Ovary (tissue), 9 donors: Measurements from ENCODE around the gene CYB5R4. TPM values are rescaled to one million over a fixed set of nuclear protein-coding genes. Genes with fewer than 3 reads are reported as not detected.

Experiments used
- DNase-seq, 5 donors: peaks; one replicate each; pipeline ENCODE4 v3.0.0-alpha.2; 2019 to 2020
- H3K27ac ChIP-seq, 2 donors: fragments of 200-600 bp; one replicate each; pipeline versions ENCODE4 v1.5.1 to v1.8.0; 2019 to 2022
- H3K27me3 ChIP-seq: fragments of 200-600 bp; one replicate; pipeline ENCODE4 v1.8.0; 2022
- H3K36me3 ChIP-seq: fragments of 200-600 bp; sonication (generic); one replicate; pipeline ENCODE4 v1.5.1; 2019
- H3K4me1 ChIP-seq: one replicate; pipeline ENCODE4 v1.8.1; 2013; ENCODE audit warnings: mild to moderate bottlenecking, moderate library complexity; ENCODE audit not compliant: insufficient read depth
- H3K4me3 ChIP-seq: fragments of 200-600 bp; sonication (generic); one replicate; pipeline ENCODE4 v1.5.1; 2017
- H3K9me3 ChIP-seq, 2 donors: fragments of 200-600 bp in 1 of 2; sonication (generic) in 1 of 2; one replicate each; pipeline versions ENCODE4 v1.5.1 to v1.8.1; 2013 to 2019; ENCODE audit warnings: mild to moderate bottlenecking in 1 of 2, moderate library complexity in 1 of 2
- EP300 ChIP-seq: sonication (generic); formaldehyde crosslinking; IDR thresholded peaks from one replicate; pipeline ENCODE4 v1.6.1; 2017; ENCODE audit warnings: antibody characterized with exemption
- POLR2A ChIP-seq: fragments of 450-650 bp; IDR thresholded peaks from one replicate; pipeline ENCODE4 v1.6.1; 2017; ENCODE audit warnings: antibody characterized with exemption, mild to moderate bottlenecking, moderate library complexity
- WGBS, 3 donors: extraction: QIAGEN DNeasy Blood & Tissue Kit in 1 of 3; methylation state at CpG; one replicate each; pipeline versions ENCODE4 v1.1.5 to v1.1.7; 2013 to 2017; 5-methylcytosine and 5-hydroxymethylcytosine counted together
- intact Hi-C, 4 donors: fragments of 100-400 bp; cut with DNase I; formaldehyde crosslinking; loops; one replicate each; pipeline versions ENCODE4 v1.11.0 to v1.15.1; 2022 to 2023
- polyA plus RNA-seq, 2 donors: library from polyadenylated mRNA; stranded (reverse); fragments of 200-250 nt in 1 of 2; fragments of 350-450 nt in 1 of 2; fragmentation: Illumina TruSeq in 1 of 2; extraction: RNeasy Lipid Tissue Mini Kit (QIAGEN cat#74804) in 1 of 2; gene quantifications; one replicate each; pipeline ENCODE4 v1.2.3, GENCODE V29; 2013 to 2014
- total RNA-seq, 7 donors: library from RNA; depleted of rRNA in 2 of 7; stranded (reverse); fragments of >200 nt in 2 of 7; fragmentation: NEBNext Ultra II Directional in 3 of 7; extraction: Animal tissue kit (Norgen Biotek cat#: 25700) in 3 of 7; gene quantifications; one replicate each; pipeline versions ENCODE4 v1.1.0 to v1.2.4, GENCODE V29; 2016 to 2023
- TF ChIP-seq, protein P1 (sequence below), 3 donors: fragments of 450-650 bp in 2 of 3; fragments of 200-600 bp in 1 of 3; IDR thresholded peaks; one replicate each; pipeline versions ENCODE4 v1.5.1 to v1.8.0; 2016 to 2022; ENCODE audit warnings: antibody characterized with exemption in 3 of 3, mild to moderate bottlenecking in 1 of 3
- donor health status: DM: no; HTN: no; CAD: no; lungs with moderate emphysema.
- donor health status: DM: no; HTN: no; CAD: no.
- donor health status: Bipolar disorder and iron deficiency.
- donor health status: DM: yes; HTN: yes; CAD: no.
- donor health status: DM: no; HTN: no; CAD: no.
- donor health status: DM: yes; HTN: yes; CAD: no.

Gene CYB5R4
- total and polyA plus RNA-seq, 9 donors: 2.0 to 12.2 (median 8.9) TPM

DNA sequence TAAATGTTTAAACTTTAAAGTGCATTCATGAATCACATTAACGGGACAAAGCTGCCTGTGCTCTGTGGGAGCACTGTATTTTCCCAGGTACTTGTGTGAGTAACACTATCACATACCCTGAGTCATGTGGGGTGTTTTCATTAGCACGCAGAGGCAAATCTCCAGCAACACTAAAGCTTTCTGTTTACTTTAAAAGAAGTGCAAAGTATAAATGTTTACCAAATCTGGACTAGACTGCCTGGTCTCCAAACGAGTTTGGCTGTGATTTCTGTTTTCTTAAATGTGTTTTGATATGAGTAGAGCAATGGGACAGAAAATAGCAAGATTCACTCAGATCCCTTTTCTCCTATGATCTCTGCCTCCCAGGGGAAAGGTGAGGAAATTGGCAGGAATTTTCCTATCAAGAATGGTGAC is 35.1 kb upstream of the CYB5R4 start:
- no peak for DNase-seq
- intact Hi-C loops: no loop called here
- TF ChIP-seq EP300 (no peak), POLR2A (no peak)
- TF ChIP-seq, protein P1, sequence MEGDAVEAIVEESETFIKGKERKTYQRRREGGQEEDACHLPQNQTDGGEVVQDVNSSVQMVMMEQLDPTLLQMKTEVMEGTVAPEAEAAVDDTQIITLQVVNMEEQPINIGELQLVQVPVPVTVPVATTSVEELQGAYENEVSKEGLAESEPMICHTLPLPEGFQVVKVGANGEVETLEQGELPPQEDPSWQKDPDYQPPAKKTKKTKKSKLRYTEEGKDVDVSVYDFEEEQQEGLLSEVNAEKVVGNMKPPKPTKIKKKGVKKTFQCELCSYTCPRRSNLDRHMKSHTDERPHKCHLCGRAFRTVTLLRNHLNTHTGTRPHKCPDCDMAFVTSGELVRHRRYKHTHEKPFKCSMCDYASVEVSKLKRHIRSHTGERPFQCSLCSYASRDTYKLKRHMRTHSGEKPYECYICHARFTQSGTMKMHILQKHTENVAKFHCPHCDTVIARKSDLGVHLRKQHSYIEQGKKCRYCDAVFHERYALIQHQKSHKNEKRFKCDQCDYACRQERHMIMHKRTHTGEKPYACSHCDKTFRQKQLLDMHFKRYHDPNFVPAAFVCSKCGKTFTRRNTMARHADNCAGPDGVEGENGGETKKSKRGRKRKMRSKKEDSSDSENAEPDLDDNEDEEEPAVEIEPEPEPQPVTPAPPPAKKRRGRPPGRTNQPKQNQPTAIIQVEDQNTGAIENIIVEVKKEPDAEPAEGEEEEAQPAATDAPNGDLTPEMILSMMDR (IDR thresholded peaks at IDR 0.05): no peak
- Histone ChIP-seq H3K27me3 (no peaks in the 10 kb centered on the region), H3K36me3 (no peaks in the 10 kb centered on the region), H3K4me1 (no peaks in the 10 kb centered on the region), H3K27ac (no peak overlapping the region), H3K9me3 (no peaks in the 10 kb centered on the region), H3K4me3 (no peak overlapping the region)
- WGBS, 3 donors: 4 to 26% (median 6%) methylated on average over 3 of the region's 3 CpGs

DNA sequence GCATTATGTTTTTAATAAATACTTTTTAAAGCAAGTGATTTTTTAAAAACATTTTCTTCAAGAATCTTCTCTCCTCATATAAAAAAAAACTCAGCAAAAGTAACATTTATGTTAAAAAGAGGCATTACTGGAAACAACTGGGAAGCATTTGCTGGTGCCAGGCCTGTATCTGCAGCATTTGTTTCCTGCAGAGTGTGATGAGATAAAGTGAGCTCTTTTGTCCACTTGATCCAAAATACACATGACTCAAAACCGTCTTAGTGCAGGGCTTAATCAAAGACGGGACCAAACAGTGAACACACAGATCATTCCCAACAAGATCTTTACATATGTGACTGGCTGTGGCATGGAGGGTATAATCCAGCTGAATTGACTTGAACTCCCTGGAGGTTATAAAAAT is 34.7 kb upstream of the CYB5R4 start:
- no peaks in the 10 kb centered on the region for H3K36me3 ChIP-seq
- 4 to 20% (median 10%) methylated on average over 2 of the region's 2 CpGs for WGBS, 3 donors
- TF ChIP-seq, protein P1 (IDR thresholded peaks at IDR 0.05): no peak
- TF ChIP-seq EP300 (no peak), POLR2A (no peak)
- DNase-seq: no peak
- H3K27ac ChIP-seq: no peak overlapping the region
- H3K27me3 ChIP-seq: no peaks in the 10 kb centered on the region
- intact Hi-C loops: no loop called here
- no peaks in the 10 kb centered on the region for H3K9me3 ChIP-seq
- no peaks in the 10 kb centered on the region for H3K4me1 ChIP-seq
- no peak overlapping the region for H3K4me3 ChIP-seq

DNA sequence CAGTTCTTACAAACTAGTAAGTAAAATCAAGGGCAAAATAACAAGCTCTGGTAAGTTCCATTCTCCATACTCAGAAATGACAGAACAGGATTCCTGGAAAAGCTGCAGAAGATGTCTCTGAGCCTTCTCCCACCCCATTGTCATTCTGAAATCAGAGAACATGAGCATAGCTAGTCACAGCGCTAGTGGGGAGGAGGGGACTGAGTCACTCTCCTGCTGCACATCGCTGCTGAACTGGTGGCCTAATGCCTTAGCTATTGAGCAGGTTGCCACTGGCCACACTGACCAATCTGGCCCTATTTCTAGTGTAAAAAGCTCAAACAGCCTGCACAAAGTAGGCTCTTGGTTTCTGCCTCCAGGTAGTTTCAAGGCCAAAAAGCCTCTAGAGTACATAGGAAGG is 32.4 kb upstream of the CYB5R4 start:
- H3K27me3 ChIP-seq: no peaks in the 10 kb centered on the region
- TF ChIP-seq EP300 (no peak), POLR2A (no peak)
- TF ChIP-seq, protein P1 (IDR thresholded peaks at IDR 0.05): no peak
- no peaks in the 10 kb centered on the region for H3K4me1 ChIP-seq
- no peaks in the 10 kb centered on the region for H3K9me3 ChIP-seq
- intact Hi-C loops: no loop called here
- no peak for DNase-seq
- no peak overlapping the region for H3K4me3 ChIP-seq
- no peaks in the 10 kb centered on the region for H3K36me3 ChIP-seq
- H3K27ac ChIP-seq: no peak overlapping the region
- 69 to 73% (median 69%) methylated on average over 2 of the region's 2 CpGs for WGBS, 3 donors

DNA sequence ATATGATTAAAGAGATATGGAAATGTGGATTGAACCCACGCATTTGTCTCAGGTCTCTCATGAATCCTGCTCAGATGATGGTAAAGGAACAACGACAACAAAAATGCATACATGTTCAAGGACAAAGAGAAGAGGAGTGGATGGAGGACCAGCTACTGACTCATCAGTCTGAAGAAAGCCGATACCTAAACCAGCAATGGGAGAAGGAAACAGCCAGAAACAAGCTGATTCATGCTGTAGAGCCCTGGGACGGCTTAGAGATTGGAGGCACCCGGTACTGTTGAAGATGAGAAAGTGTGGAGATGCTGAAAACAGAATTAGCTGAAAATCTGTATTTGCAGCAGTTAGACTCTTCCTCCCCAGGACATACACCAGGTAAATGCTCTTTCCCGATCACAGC is 20.8 kb upstream of the CYB5R4 start:
- WGBS, 3 donors: 71 to 81% (median 72%) methylated on average over 6 of the region's 6 CpGs
- Histone ChIP-seq H3K4me3 (no peak overlapping the region), H3K27me3 (no peaks in the 10 kb centered on the region), H3K9me3 (no peaks in the 10 kb centered on the region), H3K4me1 (no peaks in the 10 kb centered on the region), H3K36me3 (no peaks in the 10 kb centered on the region), H3K27ac (no peak overlapping the region)
- DNase-seq: no peak
- TF ChIP-seq EP300 (no peak), POLR2A (no peak)
- TF ChIP-seq, protein P1 (IDR thresholded peaks at IDR 0.05): no peak
- intact Hi-C loops: no loop called here

DNA sequence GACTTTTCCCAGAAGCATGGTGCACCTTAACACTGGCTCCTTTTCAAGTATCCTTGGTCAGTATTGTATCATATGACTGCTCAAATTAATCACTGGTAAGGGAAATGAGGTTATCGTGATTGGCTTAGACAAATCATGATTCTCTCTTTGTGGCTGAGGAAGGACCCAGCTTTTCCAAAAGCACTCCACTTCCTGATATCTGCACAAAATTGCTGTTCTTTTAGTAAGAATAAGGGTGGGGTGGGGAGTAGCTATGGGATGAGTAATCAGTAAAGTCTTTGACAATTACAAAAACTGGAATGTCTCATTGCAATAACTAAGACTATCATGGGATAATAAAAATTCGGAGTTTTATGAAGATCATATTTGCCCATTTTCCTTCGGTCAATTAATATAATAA is 15.3 kb upstream of the CYB5R4 start:
- H3K27me3 ChIP-seq: no peaks in the 10 kb centered on the region
- intact Hi-C loops: no loop called here
- no peak overlapping the region for H3K4me3 ChIP-seq
- no peaks in the 10 kb centered on the region for H3K4me1 ChIP-seq
- H3K9me3 ChIP-seq: no peaks in the 10 kb centered on the region
- no peak for TF ChIP-seq EP300
- TF ChIP-seq POLR2A: no peak
- TF ChIP-seq, protein P1 (IDR thresholded peaks at IDR 0.05): no peak
- H3K36me3 ChIP-seq: no peaks in the 10 kb centered on the region
- H3K27ac ChIP-seq: no peak overlapping the region
- DNase-seq: no peak
- 84 to 93% (median 87%) methylated on average over 3 of the region's 3 CpGs for WGBS, 3 donors
